Glutamatergic neuron (in vitro differentiated cells): ENCODE results near the gene C11orf24. TPM values are rescaled to one million over a fixed set of nuclear protein-coding genes. Genes with fewer than 3 reads are reported as not detected.

Experiments used
- DNase-seq: peaks from one replicate; pipeline ENCODE4 v3.0.0; 2022
- H3K27ac Mint-ChIP-seq: one replicate; pipeline ENCODE4 v1.8.0; 2020; ENCODE audit warnings: mild to moderate bottlenecking, mixed read lengths, inconsistent platforms; ENCODE audit not compliant: unreplicated experiment
- H3K27me3 Mint-ChIP-seq: one replicate; pipeline ENCODE4 v1.8.0; 2020; ENCODE audit warnings: mild to moderate bottlenecking, moderate library complexity, mixed read lengths, inconsistent platforms; ENCODE audit not compliant: unreplicated experiment
- H3K36me3 Mint-ChIP-seq: one replicate; pipeline ENCODE4 v1.8.0; 2020; ENCODE audit warnings: mild to moderate bottlenecking, mixed read lengths, inconsistent platforms; ENCODE audit not compliant: unreplicated experiment
- H3K4me1 Mint-ChIP-seq: one replicate; pipeline ENCODE4 v1.8.0; 2020; ENCODE audit warnings: mild to moderate bottlenecking, low read depth, mixed read lengths, inconsistent platforms; ENCODE audit not compliant: unreplicated experiment
- H3K4me3 Mint-ChIP-seq: one replicate; pipeline ENCODE4 v1.8.0; 2020; ENCODE audit warnings: mild to moderate bottlenecking, mixed read lengths, inconsistent platforms; ENCODE audit not compliant: unreplicated experiment
- H3K9me3 Mint-ChIP-seq: one replicate; pipeline ENCODE4 v1.8.0; 2020; ENCODE audit warnings: mild to moderate bottlenecking, moderate library complexity, mixed read lengths, inconsistent platforms; ENCODE audit not compliant: unreplicated experiment
- CTCF ChIP-seq: fragments of 200-600 bp; sonication (generic); IDR thresholded peaks from one replicate; pipeline ENCODE4 v1.5.0; 2021; ENCODE audit not compliant: partially characterized antibody, unreplicated experiment
- total RNA-seq: library from RNA; stranded (reverse); fragmentation: NEBNext Ultra II Directional; extraction: Animal tissue kit (Norgen Biotek cat#: 25700); gene quantifications from one replicate; pipeline ENCODE4 v1.2.1, GENCODE V29; 2021; ENCODE audit not compliant: unreplicated experiment

Gene C11orf24
- total RNA-seq, 1 donor from 2014 or later = 58.4 TPM

GRCh38 chr11:68267881-68268240 is 3.9 kb downstream of the C11orf24 start:
- peaks cover 4% of the 10 kb centered on the region for H3K27me3 Mint-ChIP-seq
- TF ChIP-seq CTCF = no peak
- H3K9me3 Mint-ChIP-seq = peaks cover 1% of the 10 kb centered on the region
- H3K4me3 Mint-ChIP-seq = no peak overlapping the region
- H3K36me3 Mint-ChIP-seq = peaks cover 7% of the 10 kb centered on the region
- H3K27ac Mint-ChIP-seq = no peak overlapping the region
- DNase-seq = no peak
- peaks cover 16% of the 10 kb centered on the region for H3K4me1 Mint-ChIP-seq

GRCh38 chr11:68266936-68267880 is 4.6 kb downstream of the C11orf24 start:
- Mint-ChIP-seq H3K4me3 (no peak overlapping the region), H3K9me3 (peaks cover 1% of the 10 kb centered on the region), H3K27ac (no peak overlapping the region), H3K36me3 (peaks cover 7% of the 10 kb centered on the region), H3K4me1 (peaks cover 17% of the 10 kb centered on the region), H3K27me3 (peaks cover 2% of the 10 kb centered on the region)
- DNase-seq = no peak
- TF ChIP-seq CTCF = no peak

GRCh38 chr11:68266121-68266891 is 5.5 kb downstream of the C11orf24 start:
- Mint-ChIP-seq H3K4me1 (peaks cover 19% of the 10 kb centered on the region), H3K36me3 (peaks cover 7% of the 10 kb centered on the region), H3K27me3 (peaks cover 2% of the 10 kb centered on the region), H3K4me3 (no peak overlapping the region), H3K27ac (no peak overlapping the region), H3K9me3 (peaks cover 1% of the 10 kb centered on the region)
- DNase-seq = no peak
- no peak for TF ChIP-seq CTCF

- DNase-seq = no peak
- Mint-ChIP-seq H3K27me3 (peaks cover 2% of the 10 kb centered on the region), H3K4me3 (no peak overlapping the region), H3K27ac (peak overlapping the region; percentile 66), H3K36me3 (peaks cover 7% of the 10 kb centered on the region), H3K9me3 (peaks cover 3% of the 10 kb centered on the region), H3K4me1 (peaks cover 20% of the 10 kb centered on the region)
- TF ChIP-seq CTCF = no peak
These were observed 6.8 kb downstream of the C11orf24 start for GRCh38 chr11:68264741-68265540.
